Keratinocyte (primary cell): ENCODE measurements around the gene DAPL1.

ENCODE experiments used
- CTCF ChIP-seq, 3 experiments: IDR thresholded peaks in 1 of 3; conservative IDR thresholded peaks in 1 of 3; optimal IDR thresholded peaks in 1 of 3; 2 replicates in 2 of 3; 3 replicates in 1 of 3; pipeline versions ENCODE3 to v1.5.1; 2011; ENCODE audit warnings: low read length in 3 of 3, mild to moderate bottlenecking in 3 of 3, moderate library complexity in 2 of 3, control low read depth in 1 of 3, inconsistent platforms in 1 of 3; ENCODE audit not compliant: insufficient read depth in 2 of 3; ENCODE audit errors: extremely low read depth in 1 of 3
- EZH2 ChIP-seq: IDR thresholded peaks from one replicate; pipeline ENCODE4 v1.6.1; 2012; ENCODE audit warnings: inconsistent platforms, mild to moderate bottlenecking, low read length, moderate library complexity

- TF ChIP-seq CTCF (optimal IDR thresholded peaks at IDR 0.05 in 1 of 3, IDR thresholded peaks at IDR 0.05 in 1 of 3, conservative IDR thresholded peaks at IDR 0.05 in 1 of 3; ENCODE audit: extremely low read depth in 1 of 3, insufficient read depth in 2 of 3, low read length in 3 of 3) (no peak), EZH2 (no peak)
Measured at GRCh38 chr2:158773121-158773520, 22.0 kb upstream of the DAPL1 start.
